Hindlimb muscle (tissue), 1 donor: ENCODE results near the gene DCLRE1C. TPM values are rescaled to one million over a fixed set of nuclear protein-coding genes. Genes with fewer than 3 reads are reported as not detected.
"Not testable (repeated sequence)": the region's sequence is repeated elsewhere in the genome, so short reads cannot be mapped to it uniquely, and the experiment has no call there.

Experiments used
- DNase-seq: peaks from one replicate; pipeline ENCODE4 v3.0.0-alpha.2; 2013
- polyA plus RNA-seq: library from polyadenylated mRNA; unstranded; fragments of 120-200 nt; gene quantifications from one replicate; pipeline ENCODE4 v1.2.1, GENCODE V29; 2013; ENCODE audit not compliant: insufficient read length

The DCLRE1C gene
- polyA plus RNA-seq, 1 donor: 8.3 TPM

GRCh38 chr10:14942950-14943338 lies 11.0 kb downstream of the DCLRE1C start:
- DNase-seq: not testable (repeated sequence)

- DNase-seq: not testable (repeated sequence)
These were observed 11.5 kb downstream of the DCLRE1C start for GRCh38 chr10:14942147-14942949.

- DNase-seq: not testable (repeated sequence)
These were observed 14.9 kb downstream of the DCLRE1C start for GRCh38 chr10:14938971-14939370.

GRCh38 chr10:14936584-14936983 lies 17.3 kb downstream of the DCLRE1C start:
- no peak for DNase-seq

- DNase-seq: no peak
These were observed 23.3 kb downstream of the DCLRE1C start for GRCh38 chr10:14930610-14931009.

GRCh38 chr10:14926722-14927416 lies 27.0 kb downstream of the DCLRE1C start:
- DNase-seq: no peak

- no peak for DNase-seq
These were observed 27.8 kb downstream of the DCLRE1C start for GRCh38 chr10:14926061-14926470.

- DNase-seq: no peak
These were observed 28.6 kb downstream of the DCLRE1C start for GRCh38 chr10:14925268-14925667.

- no peak for DNase-seq
These were observed 29.9 kb downstream of the DCLRE1C start for GRCh38 chr10:14924013-14924412.

- no peak for DNase-seq
These were observed 34.9 kb downstream of the DCLRE1C start for GRCh38 chr10:14918964-14919363.

- no peak for DNase-seq
These were observed 36.1 kb downstream of the DCLRE1C start for GRCh38 chr10:14917827-14918226.

GRCh38 chr10:14916600-14916999 lies 37.3 kb downstream of the DCLRE1C start:
- DNase-seq: no peak

- no peak for DNase-seq
These were observed 42.1 kb downstream of the DCLRE1C start for GRCh38 chr10:14911801-14912200.

GRCh38 chr10:14910953-14911352 lies 42.9 kb downstream of the DCLRE1C start:
- no peak for DNase-seq

GRCh38 chr10:14909101-14909500 lies 44.8 kb downstream of the DCLRE1C start:
- no peak for DNase-seq

- DNase-seq: not testable (repeated sequence)
These were observed 46.3 kb downstream of the DCLRE1C start for GRCh38 chr10:14907591-14907990.

GRCh38 chr10:14906765-14907164 lies 47.1 kb downstream of the DCLRE1C start:
- no peak for DNase-seq

- DNase-seq: no peak
These were observed 48.0 kb downstream of the DCLRE1C start for GRCh38 chr10:14905890-14906289.

GRCh38 chr10:14904864-14905263 lies 49.0 kb downstream of the DCLRE1C start:
- no peak for DNase-seq

GRCh38 chr10:14904316-14904732 lies 49.6 kb downstream of the DCLRE1C start:
- no peak for DNase-seq

GRCh38 chr10:14891151-14891550 lies 62.7 kb downstream of the DCLRE1C start:
- DNase-seq: no peak

- no peak for DNase-seq
These were observed 64.6 kb downstream of the DCLRE1C start for GRCh38 chr10:14889318-14889717.

GRCh38 chr10:14884082-14884481 lies 69.8 kb downstream of the DCLRE1C start:
- DNase-seq: no peak

- DNase-seq: no peak
These were observed 73.7 kb downstream of the DCLRE1C start for GRCh38 chr10:14880229-14880628.
